ENCODE results near the gene SERPINC1. TPM values are rescaled to one million over a fixed set of nuclear protein-coding genes. Genes with fewer than 3 reads are reported as not detected.

SERPINC1 gene
- total and polyA plus RNA-seq, 2 of the 8 experiments (the other 6 are each of a cell fraction or from before 2014, with no cell fraction given) = 0.08 TPM; not detected in 1

DNA sequence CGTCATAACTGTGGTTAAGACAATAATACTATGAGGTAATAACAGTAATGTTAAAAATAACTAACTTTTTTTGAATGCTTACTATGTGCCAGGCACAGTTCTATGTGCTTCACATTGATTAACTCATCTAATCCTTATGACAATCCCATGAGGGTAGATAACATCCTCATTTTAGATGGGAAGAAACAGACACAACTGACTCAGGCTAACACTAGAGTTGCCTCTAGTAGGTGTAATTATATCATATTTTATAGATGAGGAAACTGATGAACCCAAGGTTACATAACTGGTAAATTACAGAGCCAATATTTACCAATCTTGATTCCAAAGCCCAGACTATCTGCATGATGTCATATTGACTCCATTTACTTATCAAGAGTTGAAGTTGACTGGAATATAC is 23.5 kb downstream of the SERPINC1 start:
- Histone ChIP-seq H3K4me2 (ENCODE audit: insufficient read depth in 1 of 2, low read depth in 2 of 2, low read length in 2 of 2) (no peak overlapping the region), H3K4ac (replicated peaks; ENCODE audit: insufficient read length, low read depth, low read length) (no peak overlapping the region), H4K91ac (replicated peaks; ENCODE audit: insufficient read length, low read length) (no peak overlapping the region), H2AK5ac (ENCODE audit: low read depth, low read length) (no peak overlapping the region), H2BK15ac (ENCODE audit: low read length) (no peak overlapping the region), H3K56ac (replicated peaks; ENCODE audit: insufficient read length, low read depth, low read length) (no peak overlapping the region), H2BK5ac (ENCODE audit: low read depth, low read length) (no peak overlapping the region), H2BK120ac (replicated peaks; ENCODE audit: low read depth, low read length) (no peak overlapping the region), H3K18ac (ENCODE audit: extremely low read depth, low read length) (no peak overlapping the region), H3K23ac (ENCODE audit: insufficient read length) (no peak overlapping the region), H4K20me1 (replicated peaks in 1 of 2; ENCODE audit: control insufficient read depth in 1 of 2, insufficient read depth in 2 of 2, low read length in 2 of 2) (no peaks in the 10 kb centered on the region), H4K5ac (ENCODE audit: insufficient read length, low read depth, low read length) (no peak overlapping the region), H3K14ac (ENCODE audit: insufficient read length) (no peak overlapping the region), H3K4me1 (replicated peaks in 1 of 4; ENCODE audit: control insufficient read depth in 3 of 4, insufficient read depth in 4 of 4, low read length in 3 of 4) (peaks cover 0 to 5% (median 0%) of the 10 kb centered on the region in 4 experiments; a peak in 1 of 7 replicates), H2BK12ac (ENCODE audit: low read depth, low read length) (no peak overlapping the region), H2AFZ (ENCODE audit: low read length) (no peak overlapping the region), H3K36me3 (ENCODE audit: control insufficient read depth in 2 of 4, insufficient read depth in 4 of 4, low read length in 3 of 4) (no peaks in the 10 kb centered on the region; a peak in 1 of 8 replicates), H3K79me2 (ENCODE audit: control insufficient read depth in 1 of 2, insufficient read depth in 2 of 2, low read length in 2 of 2) (no peaks in the 10 kb centered on the region), H2BK20ac (ENCODE audit: low read length) (no peak overlapping the region), H3K23me2 (ENCODE audit: low read depth, low read length) (no peaks in the 10 kb centered on the region), H3K4me3 (ENCODE audit: extremely low read depth in 1 of 4, insufficient read depth in 2 of 4, low read depth in 3 of 4, low read length in 4 of 4) (no peak overlapping the region), H3K27ac (ENCODE audit: low read depth, low read length) (no peak overlapping the region), H3K9me3 (ENCODE audit: insufficient read depth in 2 of 2, low read depth in 1 of 2, low read length in 1 of 2) (no peaks in the 10 kb centered on the region), H3K27me3 (replicated peaks in 1 of 4; ENCODE audit: control insufficient read depth in 3 of 4, extremely low read depth in 1 of 4, insufficient read depth in 3 of 4, low read length in 3 of 4) (no peaks in the 10 kb centered on the region), H4K8ac (ENCODE audit: extremely low read depth, insufficient read depth, low read length) (no peak overlapping the region), H3K9ac (replicated peaks in 1 of 4; ENCODE audit: extremely low read depth in 1 of 4, low read depth in 3 of 4, low read length in 3 of 4) (no peak overlapping the region), H3K79me1 (ENCODE audit: low read depth, low read length) (no peaks in the 10 kb centered on the region; the same call in 1 of the 2 replicates)
- no peak for FAIRE-seq
- CTCF ChIA-PET (ENCODE audit: partially characterized antibody) = interaction anchor here (1.5 kb wide), 1 partner anchor 20 kb away, joined by 3 read pairs; no protein-coding TSS in a partner anchor
- no peak for DNase-seq (ENCODE audit: low read depth in 1 of 2, low spot score in 2 of 2)
- WGBS, 2 experiments (ENCODE audit: extremely low coverage in 1 of 2, insufficient coverage in 1 of 2, insufficient read length in 1 of 2, insufficient replicate concordance in 2 of 2, low coverage in 1 of 2, low lambda C conversion rate in 2 of 2, missing lambda C conversion rate in 1 of 2) = 91% methylated on average over 1 of the region's 1 CpG; no CpG with 5 or more reads in 1 of the 2 experiments
- POLR2A ChIA-PET (ENCODE audit: partially characterized antibody) = interaction anchor here (6.8 kb wide), 1 partner anchor 28 kb away, joined by 109 read pairs; the partner anchor contains the start of genes GAS5 and ZBTB37
- no peak for TF ChIP-seq SRF (IDR thresholded peaks at IDR 0.05; ENCODE audit: low read depth, low read length)
- no peak for TF ChIP-seq HDAC2 (IDR thresholded peaks at IDR 0.05; ENCODE audit: borderline replicate concordance in 1 of 2, low read depth in 2 of 2, low read length in 2 of 2)
- TF ChIP-seq EGR1 (IDR thresholded peaks at IDR 0.05; ENCODE audit: borderline replicate concordance, low read depth, low read length) = no peak
- TF ChIP-seq CTBP2 (IDR thresholded peaks at IDR 0.05; ENCODE audit: borderline replicate concordance, insufficient read depth, insufficient read length, low read length) = no peak
- TF ChIP-seq, protein P1, sequence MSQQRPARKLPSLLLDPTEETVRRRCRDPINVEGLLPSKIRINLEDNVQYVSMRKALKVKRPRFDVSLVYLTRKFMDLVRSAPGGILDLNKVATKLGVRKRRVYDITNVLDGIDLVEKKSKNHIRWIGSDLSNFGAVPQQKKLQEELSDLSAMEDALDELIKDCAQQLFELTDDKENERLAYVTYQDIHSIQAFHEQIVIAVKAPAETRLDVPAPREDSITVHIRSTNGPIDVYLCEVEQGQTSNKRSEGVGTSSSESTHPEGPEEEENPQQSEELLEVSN (IDR thresholded peaks at IDR 0.05) = no peak
- TF ChIP-seq JUN (IDR thresholded peaks at IDR 0.05; ENCODE audit: low read depth, low read length) = no peak
- no peak for TF ChIP-seq SUZ12 (IDR thresholded peaks at IDR 0.05; ENCODE audit: low read length)
- no peak for TF ChIP-seq BRCA1 (IDR thresholded peaks at IDR 0.05; ENCODE audit: low read depth, low read length)

All from H1 (cell line).